Cardiac muscle cell (in vitro differentiated cells and primary cell): ENCODE results near the gene COL15A1. TPM values are rescaled to one million over a fixed set of nuclear protein-coding genes. Genes with fewer than 3 reads are reported as not detected.
A peak's percentile ranks its signal among the peaks of the same experiment; 100 is the strongest.

Experiments
- DNase-seq, 2 donors: peaks; one replicate each; pipeline versions ENCODE4 v3.0.0 to v3.0.0-alpha.2; 2010 to 2017; ENCODE audit warnings: low read depth in 1 of 2, low spot score in 1 of 2
- H3K27ac ChIP-seq: fragments of 200-600 bp; sonication (generic); 2 replicates; pipeline ENCODE4 v1.5.1; 2016
- H3K27me3 ChIP-seq: fragments of 200-600 bp; sonication (generic); 2 replicates; pipeline ENCODE4 v1.6.0; 2016; ENCODE audit warnings: control low read depth
- H3K36me3 ChIP-seq: fragments of 200-600 bp; sonication (generic); 2 replicates; pipeline ENCODE4 v1.5.1; 2016; ENCODE audit warnings: control low read depth
- H3K4me1 ChIP-seq: fragments of 200-600 bp; sonication (generic); 2 replicates; pipeline ENCODE4 v1.8.1; 2017; ENCODE audit warnings: low read depth, mild to moderate bottlenecking, mixed run types
- H3K4me3 ChIP-seq: fragments of 200-600 bp; sonication (generic); 2 replicates; pipeline ENCODE4 v1.5.1; 2016; ENCODE audit warnings: mild to moderate bottlenecking
- H3K9me3 ChIP-seq: fragments of 200-600 bp; sonication (generic); 2 replicates; pipeline ENCODE4 v1.5.1; 2017; ENCODE audit warnings: low read depth, mild to moderate bottlenecking, control low read depth
- polyA plus RNA-seq: library from polyadenylated mRNA; unstranded; fragments of >200 nt; fragmentation: Nextera tagmentation; extraction: Ambion mirVana; gene quantifications from 2 replicates; pipeline ENCODE4 v1.2.1, GENCODE V29; 2016
- total RNA-seq: library from RNA; depleted of rRNA; stranded (reverse); fragments of >200 nt; gene quantifications from 2 replicates; pipeline ENCODE4 v1.2.3, GENCODE V29; 2016
- TF ChIP-seq, protein P1 (sequence below): IDR thresholded peaks from 2 replicates; pipeline ENCODE4 v1.5.1; 2012; ENCODE audit warnings: low read depth, mild to moderate bottlenecking, low read length

The COL15A1 gene
- total and polyA plus RNA-seq, 2 experiments from 2014 or later = 0.74 to 1.3 TPM

DNA sequence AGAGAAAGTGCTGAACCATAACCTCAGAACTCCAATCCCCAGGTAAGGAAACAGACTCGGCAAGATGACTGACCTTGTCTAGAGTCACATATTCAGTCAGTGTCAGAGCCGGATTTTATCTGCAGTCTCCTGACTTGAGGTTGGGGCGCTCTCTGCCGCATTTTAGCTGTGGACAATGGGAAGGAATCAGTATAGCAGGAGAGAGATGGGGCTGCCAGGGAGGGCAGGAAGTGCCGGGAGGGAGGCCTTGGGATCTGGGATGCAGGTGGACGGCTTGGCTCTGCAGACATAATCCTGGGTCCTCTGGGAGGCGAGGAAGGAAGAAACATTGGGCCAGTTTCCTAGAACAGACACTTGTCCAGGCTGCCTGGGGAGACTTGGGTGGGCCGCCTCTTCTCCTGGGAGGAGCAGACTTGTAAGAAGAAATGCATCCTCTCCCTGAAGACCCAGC, 39.7 kb upstream of the COL15A1 start:
- no peak for DNase-seq
- TF ChIP-seq, protein P1, sequence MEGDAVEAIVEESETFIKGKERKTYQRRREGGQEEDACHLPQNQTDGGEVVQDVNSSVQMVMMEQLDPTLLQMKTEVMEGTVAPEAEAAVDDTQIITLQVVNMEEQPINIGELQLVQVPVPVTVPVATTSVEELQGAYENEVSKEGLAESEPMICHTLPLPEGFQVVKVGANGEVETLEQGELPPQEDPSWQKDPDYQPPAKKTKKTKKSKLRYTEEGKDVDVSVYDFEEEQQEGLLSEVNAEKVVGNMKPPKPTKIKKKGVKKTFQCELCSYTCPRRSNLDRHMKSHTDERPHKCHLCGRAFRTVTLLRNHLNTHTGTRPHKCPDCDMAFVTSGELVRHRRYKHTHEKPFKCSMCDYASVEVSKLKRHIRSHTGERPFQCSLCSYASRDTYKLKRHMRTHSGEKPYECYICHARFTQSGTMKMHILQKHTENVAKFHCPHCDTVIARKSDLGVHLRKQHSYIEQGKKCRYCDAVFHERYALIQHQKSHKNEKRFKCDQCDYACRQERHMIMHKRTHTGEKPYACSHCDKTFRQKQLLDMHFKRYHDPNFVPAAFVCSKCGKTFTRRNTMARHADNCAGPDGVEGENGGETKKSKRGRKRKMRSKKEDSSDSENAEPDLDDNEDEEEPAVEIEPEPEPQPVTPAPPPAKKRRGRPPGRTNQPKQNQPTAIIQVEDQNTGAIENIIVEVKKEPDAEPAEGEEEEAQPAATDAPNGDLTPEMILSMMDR = no peak
- H3K27me3 ChIP-seq = no peaks in the 10 kb centered on the region
- H3K9me3 ChIP-seq = no peaks in the 10 kb centered on the region
- H3K27ac ChIP-seq = no peak overlapping the region
- no peaks in the 10 kb centered on the region for H3K36me3 ChIP-seq
- H3K4me1 ChIP-seq = no peaks in the 10 kb centered on the region
- no peak overlapping the region for H3K4me3 ChIP-seq

DNA sequence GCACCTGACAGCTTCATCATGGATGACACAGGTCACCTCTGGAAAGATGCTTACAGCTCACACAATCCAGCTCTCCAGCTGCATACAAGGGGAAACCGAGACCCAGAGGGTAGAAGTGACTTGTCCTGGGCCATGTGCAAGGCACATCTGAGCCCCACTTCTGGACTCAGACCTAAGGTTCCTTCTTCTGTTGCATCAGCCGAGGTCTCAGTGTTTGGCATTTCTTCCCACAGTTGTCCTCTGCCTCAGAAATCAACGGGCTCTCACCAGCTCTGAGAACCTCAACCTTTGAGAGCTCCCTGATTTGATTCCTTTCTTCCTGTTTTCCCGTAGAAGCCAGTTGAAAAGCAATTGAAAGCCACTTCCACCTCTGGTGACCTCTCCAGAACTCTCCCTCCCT, 38.7 kb upstream of the COL15A1 start:
- Histone ChIP-seq H3K9me3 (no peaks in the 10 kb centered on the region), H3K27ac (no peak overlapping the region), H3K27me3 (no peaks in the 10 kb centered on the region), H3K4me1 (no peaks in the 10 kb centered on the region), H3K36me3 (no peaks in the 10 kb centered on the region), H3K4me3 (no peak overlapping the region)
- TF ChIP-seq, protein P1 = no peak
- DNase-seq = no peak

DNA sequence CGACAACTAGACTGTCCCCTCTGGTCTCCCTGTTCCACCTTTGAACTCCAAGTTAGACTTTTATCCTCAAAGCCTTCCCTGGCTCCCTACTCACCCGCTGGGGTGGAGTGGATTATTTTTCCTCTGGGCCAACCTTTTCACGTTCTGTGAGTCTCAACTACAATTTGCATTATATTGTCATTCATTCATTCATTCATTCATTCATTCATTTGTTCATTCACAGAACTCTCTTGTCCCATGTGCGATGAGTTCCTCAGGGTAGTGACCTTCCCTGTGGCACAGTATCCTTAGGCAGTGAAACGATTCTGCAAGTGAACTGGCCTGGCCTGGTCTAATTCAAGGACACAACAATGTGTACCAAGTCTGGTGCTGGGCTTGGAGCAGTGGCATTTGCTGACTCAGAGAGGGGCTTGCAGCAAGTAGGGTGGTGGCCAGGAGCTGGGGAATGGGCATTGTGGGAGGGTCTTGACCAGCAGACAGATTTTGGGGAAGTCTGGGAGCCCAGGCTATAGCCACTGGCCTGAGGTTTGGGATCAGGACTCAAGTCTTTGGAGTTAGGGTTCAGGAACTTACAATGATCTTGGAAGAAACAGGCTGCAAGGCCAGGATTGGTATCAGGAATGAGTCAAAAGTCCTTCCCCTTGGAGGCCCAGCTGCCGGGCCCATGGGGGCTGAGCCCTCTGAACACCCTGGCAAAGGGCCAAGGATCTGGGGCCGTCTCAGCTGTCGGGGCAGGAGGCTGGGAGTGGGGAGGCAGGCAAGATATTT, 37.2 kb upstream of the COL15A1 start:
- TF ChIP-seq, protein P1 = no peak
- Histone ChIP-seq H3K4me3 (no peak overlapping the region), H3K9me3 (no peaks in the 10 kb centered on the region), H3K27me3 (no peaks in the 10 kb centered on the region), H3K36me3 (no peaks in the 10 kb centered on the region), H3K4me1 (no peaks in the 10 kb centered on the region), H3K27ac (no peak overlapping the region)
- peak in 1 of 2 donors; percentile 87 for DNase-seq

DNA sequence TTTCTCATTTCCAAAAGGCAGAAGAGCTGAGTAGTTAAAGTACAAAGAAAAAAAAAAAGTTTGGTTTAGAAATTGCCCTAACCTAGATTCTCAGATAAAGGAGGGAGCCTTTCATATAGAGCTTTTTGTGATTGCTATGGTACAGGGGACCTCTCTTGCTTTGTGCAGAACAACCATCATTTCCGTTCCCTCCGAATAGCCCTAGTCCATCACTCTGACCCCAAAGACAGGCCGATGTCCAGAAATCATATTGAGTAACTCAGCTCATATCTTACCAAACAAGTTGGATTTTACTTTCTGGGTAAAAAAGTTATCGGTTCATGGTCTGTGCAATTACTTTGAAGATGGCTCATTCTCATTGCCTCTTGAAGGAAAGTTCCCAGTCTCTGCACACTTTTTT, 36.7 kb upstream of the COL15A1 start:
- Histone ChIP-seq H3K4me3 (no peak overlapping the region), H3K36me3 (no peaks in the 10 kb centered on the region), H3K27ac (no peak overlapping the region), H3K27me3 (no peaks in the 10 kb centered on the region), H3K4me1 (no peaks in the 10 kb centered on the region), H3K9me3 (no peaks in the 10 kb centered on the region)
- TF ChIP-seq, protein P1 = no peak
- DNase-seq = no peak

DNA sequence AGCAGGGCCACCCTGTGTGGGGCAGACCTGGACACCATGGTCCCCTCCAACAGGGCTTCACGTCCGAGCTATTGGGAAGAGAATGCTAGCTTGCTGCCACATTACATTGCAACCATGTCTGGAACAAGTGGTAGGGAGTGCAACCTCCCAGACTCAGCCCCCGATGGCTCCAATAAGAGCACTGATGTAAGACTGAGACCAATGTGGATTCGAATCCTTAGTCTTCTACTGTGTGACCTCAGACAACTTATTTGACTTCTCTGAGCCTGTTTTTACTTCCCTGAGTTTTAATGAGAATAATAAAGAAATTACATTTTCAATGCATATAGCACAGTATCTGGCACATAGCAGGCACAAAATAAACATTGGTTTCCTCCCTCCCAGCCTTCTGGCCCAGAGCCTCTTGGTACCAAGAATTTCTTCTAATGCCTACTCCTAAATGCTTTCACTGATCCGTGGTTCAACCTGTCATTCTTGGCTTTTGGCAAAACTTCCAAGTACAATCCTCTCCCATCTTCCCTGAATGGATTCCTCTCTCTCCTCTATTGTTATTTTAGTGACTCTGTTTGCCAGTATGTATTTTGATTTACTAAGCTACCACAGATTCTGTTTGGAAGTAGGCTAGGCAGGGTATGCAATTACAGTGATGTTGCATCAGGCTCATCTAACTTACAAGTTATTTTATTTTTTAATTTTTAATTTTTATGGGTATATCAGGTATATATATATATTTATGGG, 34.6 kb upstream of the COL15A1 start:
- H3K27me3 ChIP-seq = no peaks in the 10 kb centered on the region
- no peak overlapping the region for H3K4me3 ChIP-seq
- H3K27ac ChIP-seq = no peak overlapping the region
- TF ChIP-seq, protein P1 = no peak
- no peaks in the 10 kb centered on the region for H3K4me1 ChIP-seq
- no peaks in the 10 kb centered on the region for H3K9me3 ChIP-seq
- no peaks in the 10 kb centered on the region for H3K36me3 ChIP-seq
- DNase-seq = peak in 1 of 2 donors; percentile 51
